ENCODE results near the gene CAMK2G.
"Not testable (repeated sequence)": the region's sequence is repeated elsewhere in the genome, so short reads cannot be mapped to it uniquely, and the experiment has no call there.

CAMK2G gene

GRCh38 chr10:73874267-73875138 is at the start of gene CAMK2G:
Gene CAMK2G, minus strand, starts transcription at chr10:73874555. Its CDS starts 94 bp downstream, at chr10:73874461.
- in situ Hi-C loops (cut with HindIII; ENCODE audit: low pct_ligation_motif_present, low pct_unique_long_range_greater_than_20kb, low sequenced_read_pairs), result loop anchor here (25.0 kb wide), 1 partner anchor 213 kb away; no protein-coding TSS in a partner anchor
- peak; percentile 91 for DNase-seq

GRCh38 chr10:73922864-73923133 is 48.4 kb upstream of the CAMK2G start:
- no peak for DNase-seq
- in situ Hi-C loops (cut with HindIII; ENCODE audit: low pct_ligation_motif_present, low pct_unique_long_range_greater_than_20kb, low sequenced_read_pairs), result no loop called here

GRCh38 chr10:73922007-73922863 is 47.9 kb upstream of the CAMK2G start:
- DNase-seq, result no peak
- in situ Hi-C loops (cut with HindIII; ENCODE audit: low pct_ligation_motif_present, low pct_unique_long_range_greater_than_20kb, low sequenced_read_pairs), result no loop called here

- in situ Hi-C loops (cut with HindIII; ENCODE audit: low pct_ligation_motif_present, low pct_unique_long_range_greater_than_20kb, low sequenced_read_pairs), result no loop called here
- DNase-seq, result no peak
These were observed 45.7 kb upstream of the CAMK2G start for GRCh38 chr10:73920089-73920488.

GRCh38 chr10:73919481-73919880 is 45.1 kb upstream of the CAMK2G start:
- in situ Hi-C loops (cut with HindIII; ENCODE audit: low pct_ligation_motif_present, low pct_unique_long_range_greater_than_20kb, low sequenced_read_pairs); DNase-seq: not testable (repeated sequence)

GRCh38 chr10:73917566-73918305 is 43.4 kb upstream of the CAMK2G start:
- DNase-seq, result no peak
- in situ Hi-C loops (cut with HindIII; ENCODE audit: low pct_ligation_motif_present, low pct_unique_long_range_greater_than_20kb, low sequenced_read_pairs), result no loop called here

GRCh38 chr10:73916761-73917470 is 42.6 kb upstream of the CAMK2G start:
- no peak for DNase-seq
- in situ Hi-C loops (cut with HindIII; ENCODE audit: low pct_ligation_motif_present, low pct_unique_long_range_greater_than_20kb, low sequenced_read_pairs), result no loop called here

GRCh38 chr10:73915206-73915851 is 41.0 kb upstream of the CAMK2G start:
- in situ Hi-C loops (cut with HindIII; ENCODE audit: low pct_ligation_motif_present, low pct_unique_long_range_greater_than_20kb, low sequenced_read_pairs), result no loop called here
- no peak for DNase-seq

GRCh38 chr10:73914036-73914435 is 39.7 kb upstream of the CAMK2G start:
- no peak for DNase-seq
- in situ Hi-C loops (cut with HindIII; ENCODE audit: low pct_ligation_motif_present, low pct_unique_long_range_greater_than_20kb, low sequenced_read_pairs), result no loop called here

GRCh38 chr10:73911553-73912004 is 37.2 kb upstream of the CAMK2G start:
- in situ Hi-C loops (cut with HindIII; ENCODE audit: low pct_ligation_motif_present, low pct_unique_long_range_greater_than_20kb, low sequenced_read_pairs), result no loop called here
- DNase-seq, result peak; percentile 45

GRCh38 chr10:73910764-73911552 is 36.6 kb upstream of the CAMK2G start, which contains the start of gene PLAU:
Gene PLAU, plus strand, starts transcription at chr10:73911132. Its CDS starts 424 bp downstream, at chr10:73911556.
- peak; percentile 54 for DNase-seq
- in situ Hi-C loops (cut with HindIII; ENCODE audit: low pct_ligation_motif_present, low pct_unique_long_range_greater_than_20kb, low sequenced_read_pairs), result no loop called here

GRCh38 chr10:73910401-73910763 is 36.0 kb upstream of the CAMK2G start:
- DNase-seq, result peak; percentile 52
- in situ Hi-C loops (cut with HindIII; ENCODE audit: low pct_ligation_motif_present, low pct_unique_long_range_greater_than_20kb, low sequenced_read_pairs), result no loop called here

- in situ Hi-C loops (cut with HindIII; ENCODE audit: low pct_ligation_motif_present, low pct_unique_long_range_greater_than_20kb, low sequenced_read_pairs), result no loop called here
These were observed 35.3 kb upstream of the CAMK2G start for GRCh38 chr10:73909540-73910115.

GRCh38 chr10:73908853-73909539 is 34.6 kb upstream of the CAMK2G start:
- peak; percentile 94 for DNase-seq
- in situ Hi-C loops (cut with HindIII; ENCODE audit: low pct_ligation_motif_present, low pct_unique_long_range_greater_than_20kb, low sequenced_read_pairs), result no loop called here

More at GRCh38 chr10:73909540-73910115, 35.3 kb upstream of the CAMK2G start:
- no peak for DNase-seq

GRCh38 chr10:73907841-73908517 is 33.6 kb upstream of the CAMK2G start:
- in situ Hi-C loops (cut with HindIII; ENCODE audit: low pct_ligation_motif_present, low pct_unique_long_range_greater_than_20kb, low sequenced_read_pairs), result no loop called here
- no peak for DNase-seq

Data from ACHN (cell line).